ENCODE measurements around the gene SLIT3.

Gene SLIT3

GRCh38 chr5:168813184-168813968 is 487.6 kb downstream of the SLIT3 start:
- DNase-seq = no peak

- DNase-seq = no peak
Observed at GRCh38 chr5:168810641-168811040, 490.3 kb downstream of the SLIT3 start.

- DNase-seq = no peak
Observed at GRCh38 chr5:168809218-168809617, 491.7 kb downstream of the SLIT3 start.

GRCh38 chr5:168808051-168808616 is 492.8 kb downstream of the SLIT3 start:
- DNase-seq = no peak

- DNase-seq = no peak
Observed at GRCh38 chr5:168807287-168807686, 493.7 kb downstream of the SLIT3 start.

GRCh38 chr5:168803541-168803940 is 497.4 kb downstream of the SLIT3 start:
- DNase-seq = no peak

- DNase-seq = peak; percentile 39
Observed at GRCh38 chr5:168802337-168802736, 498.6 kb downstream of the SLIT3 start.

GRCh38 chr5:168801567-168801966 is 499.4 kb downstream of the SLIT3 start:
- DNase-seq = no peak

- no peak for DNase-seq
Observed at GRCh38 chr5:168800701-168801100, 500.2 kb downstream of the SLIT3 start.

GRCh38 chr5:168798065-168799023 is 502.6 kb downstream of the SLIT3 start:
- DNase-seq = peak; percentile 6

GRCh38 chr5:168796593-168797580 is 504.1 kb downstream of the SLIT3 start:
- no peak for DNase-seq

- no peak for DNase-seq
Observed at GRCh38 chr5:168796000-168796399, 504.9 kb downstream of the SLIT3 start.

GRCh38 chr5:168793841-168794837 is 506.8 kb downstream of the SLIT3 start:
- DNase-seq = peak; percentile 57

- no peak for DNase-seq
Observed at GRCh38 chr5:168792678-168793077, 508.3 kb downstream of the SLIT3 start.

GRCh38 chr5:168790671-168791250 is 510.2 kb downstream of the SLIT3 start:
- DNase-seq = no peak

- DNase-seq = no peak
Observed at GRCh38 chr5:168790002-168790635, 510.8 kb downstream of the SLIT3 start.

GRCh38 chr5:168788786-168789185 is 512.2 kb downstream of the SLIT3 start:
- DNase-seq = no peak

- no peak for DNase-seq
Observed at GRCh38 chr5:168788107-168788506, 512.8 kb downstream of the SLIT3 start.

GRCh38 chr5:168786147-168786546 is 514.8 kb downstream of the SLIT3 start:
- no peak for DNase-seq

- no peak for DNase-seq
Observed at GRCh38 chr5:168784454-168784853, 516.5 kb downstream of the SLIT3 start.
